VCaP (cell line): ENCODE data around the gene CDH4.

Source experiments
- H3K27ac ChIP-seq: fragments of 450-650 bp; 2 replicates; pipeline ENCODE4 v1.5.1; 2017
- CTCF ChIP-seq: fragments of 450-650 bp; conservative IDR thresholded peaks from 2 replicates; pipeline ENCODE4 v1.5.1; 2017; ENCODE audit warnings: mild to moderate bottlenecking, moderate library complexity

Gene CDH4

GRCh38 chr20:61490721-61491120 is 238.7 kb downstream of the CDH4 start:
- no peak overlapping the region for H3K27ac ChIP-seq
- no peak for TF ChIP-seq CTCF

- no peak for TF ChIP-seq CTCF
These were observed 240.0 kb downstream of the CDH4 start for GRCh38 chr20:61492065-61492464.

GRCh38 chr20:61493798-61494305 is 241.8 kb downstream of the CDH4 start:
- no peak for TF ChIP-seq CTCF
- no peak overlapping the region for H3K27ac ChIP-seq

More at GRCh38 chr20:61492065-61492464, 240.0 kb downstream of the CDH4 start:
- H3K27ac ChIP-seq, result no peak overlapping the region

- no peak for TF ChIP-seq CTCF
- H3K27ac ChIP-seq, result no peak overlapping the region
These were observed 242.9 kb downstream of the CDH4 start for GRCh38 chr20:61494763-61495575.

GRCh38 chr20:61497029-61497627 is 245.1 kb downstream of the CDH4 start:
- TF ChIP-seq CTCF, result no peak
- H3K27ac ChIP-seq, result no peak overlapping the region

GRCh38 chr20:61499859-61500554 is 247.9 kb downstream of the CDH4 start:
- no peak overlapping the region for H3K27ac ChIP-seq
- TF ChIP-seq CTCF, result no peak

- no peak overlapping the region for H3K27ac ChIP-seq
These were observed 248.8 kb downstream of the CDH4 start for GRCh38 chr20:61500791-61501321.

More at GRCh38 chr20:61500791-61501321, 248.8 kb downstream of the CDH4 start:
- TF ChIP-seq CTCF, result no peak
